Activated gamma-delta T cell treated with Interleukin-2 at 50 U/mL for 16 hours (primary cell): Measurements from ENCODE around the gene VEZT.

ENCODE experiments used
- DNase-seq: peaks from one replicate; pipeline ENCODE4 v3.0.0-alpha.2; 2020

VEZT gene

DNA sequence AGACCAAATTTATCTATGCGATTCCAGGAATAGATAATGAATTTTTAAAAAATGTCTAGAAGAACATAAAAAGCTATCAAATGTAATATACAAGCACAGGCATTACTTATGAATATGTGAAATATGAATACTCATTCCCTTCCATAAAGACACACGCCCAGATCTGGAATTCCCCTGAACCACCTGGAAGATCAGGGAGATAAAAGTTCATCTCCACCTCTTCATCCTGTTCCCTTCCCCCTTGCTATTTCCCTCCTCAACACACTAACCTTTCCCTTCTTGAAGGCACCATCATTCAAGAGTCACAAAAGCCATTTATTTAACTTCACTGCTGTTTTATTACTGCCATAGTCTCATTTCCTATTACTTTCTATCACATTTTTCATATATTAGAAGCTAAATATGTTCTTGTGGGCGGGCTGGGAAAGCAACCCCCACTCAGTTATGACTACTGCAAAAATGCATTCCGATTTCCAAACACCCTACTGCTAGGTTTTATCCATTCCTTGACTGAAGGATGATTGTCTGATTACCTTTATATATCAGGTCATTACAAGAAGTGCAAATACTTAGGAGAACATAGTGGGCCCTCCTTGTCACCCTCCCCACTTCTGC, 16.4 kb upstream of the VEZT start:
- DNase-seq = no peak

DNA sequence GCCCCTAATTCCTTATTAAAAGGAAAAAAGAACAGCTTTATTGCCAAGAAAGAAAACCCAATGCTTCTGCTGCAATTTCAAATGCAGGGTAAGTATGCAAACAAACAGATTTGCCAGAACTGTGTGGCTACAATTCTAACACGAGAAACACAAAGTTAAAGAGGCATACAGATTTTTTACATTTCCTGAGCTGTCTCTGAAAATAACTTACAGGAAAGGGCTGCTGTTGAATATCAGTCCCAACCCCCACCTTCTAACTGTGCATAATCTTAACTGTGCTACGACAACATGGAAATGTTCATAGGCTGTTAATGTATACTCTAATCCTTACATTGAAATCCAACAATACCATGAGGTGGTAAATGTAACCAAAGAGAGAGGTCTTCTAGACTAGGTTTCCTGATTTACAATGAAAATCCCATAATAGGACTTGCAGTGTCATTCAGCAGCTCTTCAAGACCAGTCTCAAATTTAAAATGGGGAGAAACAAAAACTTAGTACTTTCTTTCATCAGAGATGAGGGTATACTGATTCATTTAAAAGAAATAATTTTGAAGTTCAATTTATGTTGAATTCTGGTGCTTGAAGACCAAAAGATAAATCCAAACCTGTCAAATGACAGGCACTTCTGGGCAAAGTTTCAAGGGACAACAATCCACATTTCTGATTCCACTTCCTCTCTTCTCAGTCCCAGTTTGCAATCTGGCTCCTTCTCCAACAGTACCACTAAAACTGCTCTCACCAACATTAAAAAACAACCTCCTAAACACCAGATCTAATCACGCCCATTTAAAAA, 14.7 kb upstream of the VEZT start:
- no peak for DNase-seq

DNA sequence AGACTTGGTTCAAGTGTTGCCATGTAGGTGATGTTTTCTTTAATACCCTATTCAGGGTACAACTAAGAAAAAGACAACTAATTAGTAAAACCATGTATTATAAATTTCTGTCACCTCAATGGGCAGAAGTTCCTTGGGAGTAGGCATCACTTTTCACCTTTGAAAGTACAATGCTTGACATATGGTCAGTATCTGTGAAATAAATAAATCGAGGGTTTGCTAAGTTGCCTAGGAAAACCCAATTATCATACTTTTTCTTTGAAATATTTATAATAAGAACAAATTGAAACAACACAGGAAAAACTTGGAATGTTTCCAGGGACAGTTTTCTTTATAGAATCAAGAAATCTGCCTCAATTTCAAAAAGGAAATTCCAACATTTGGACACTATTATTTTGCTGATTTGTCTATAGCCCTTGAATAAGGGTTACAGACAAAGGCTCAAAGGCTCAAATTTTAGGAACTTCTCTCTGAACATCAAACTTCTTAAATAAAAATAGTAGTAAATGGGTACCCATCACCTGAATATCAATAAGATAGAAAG, 14.0 kb upstream of the VEZT start:
- no peak for DNase-seq

DNA sequence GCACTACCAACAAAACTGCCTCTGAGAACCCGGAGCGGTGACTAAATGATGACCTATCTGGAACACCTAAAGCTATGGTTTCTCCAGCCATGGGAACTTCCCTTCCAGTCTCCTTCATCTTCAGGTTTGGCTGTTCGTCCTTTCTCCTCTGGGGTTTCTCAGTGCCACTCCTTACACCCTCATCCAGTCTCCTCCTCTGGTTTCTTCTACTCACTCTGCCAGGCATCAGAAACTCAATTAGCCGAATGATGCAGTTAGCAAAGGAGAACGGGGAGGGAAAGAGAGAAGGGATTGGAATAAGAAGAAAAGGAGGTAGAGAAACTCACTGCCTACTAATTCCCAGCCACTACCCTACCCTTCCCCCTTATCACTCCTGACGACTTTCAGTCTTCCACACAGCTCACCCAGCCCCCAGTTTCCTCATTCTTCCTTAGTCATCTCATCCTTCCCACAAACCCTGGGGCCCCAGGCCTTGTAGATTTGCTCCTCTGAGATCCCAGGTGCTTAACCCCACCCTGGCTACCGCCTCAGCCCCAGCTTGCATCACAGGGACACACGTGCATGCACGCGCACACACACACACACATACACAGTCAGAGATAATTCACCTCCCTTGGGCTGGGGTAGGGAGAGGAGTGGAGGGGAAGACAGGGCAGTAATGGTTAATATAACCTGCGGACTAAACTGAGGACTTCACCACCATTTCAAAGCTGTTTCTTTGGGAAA, 13.3 kb upstream of the VEZT start:
- no peak for DNase-seq

DNA sequence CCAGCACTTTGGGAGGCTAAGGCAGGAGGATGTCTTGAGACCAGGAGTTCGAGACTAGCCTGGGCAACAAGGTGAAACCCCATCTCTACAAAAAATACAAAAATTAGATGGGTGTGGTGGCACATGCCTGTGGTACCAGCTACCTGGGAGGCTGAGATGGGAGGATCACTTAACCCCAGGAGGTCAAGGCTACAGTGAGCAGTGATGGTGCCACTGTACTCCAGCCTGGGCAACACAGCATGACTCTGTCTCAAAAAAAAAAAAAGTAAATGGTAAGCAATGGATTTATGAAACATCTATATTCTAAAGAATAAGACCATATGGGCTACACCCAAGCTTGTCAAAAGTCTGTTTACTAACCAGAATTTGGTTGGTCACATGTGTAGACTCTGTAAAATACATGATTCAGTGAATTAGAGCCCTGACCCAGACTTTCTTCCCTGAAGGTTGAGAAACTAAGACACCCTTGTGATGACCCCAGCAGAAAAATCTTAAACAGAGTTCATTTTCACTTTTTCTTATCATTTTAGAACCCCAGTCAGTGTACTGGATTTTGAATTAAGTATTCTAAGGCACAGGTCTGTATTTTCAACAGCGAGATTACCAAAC, 12.5 kb upstream of the VEZT start:
- no peak for DNase-seq

DNA sequence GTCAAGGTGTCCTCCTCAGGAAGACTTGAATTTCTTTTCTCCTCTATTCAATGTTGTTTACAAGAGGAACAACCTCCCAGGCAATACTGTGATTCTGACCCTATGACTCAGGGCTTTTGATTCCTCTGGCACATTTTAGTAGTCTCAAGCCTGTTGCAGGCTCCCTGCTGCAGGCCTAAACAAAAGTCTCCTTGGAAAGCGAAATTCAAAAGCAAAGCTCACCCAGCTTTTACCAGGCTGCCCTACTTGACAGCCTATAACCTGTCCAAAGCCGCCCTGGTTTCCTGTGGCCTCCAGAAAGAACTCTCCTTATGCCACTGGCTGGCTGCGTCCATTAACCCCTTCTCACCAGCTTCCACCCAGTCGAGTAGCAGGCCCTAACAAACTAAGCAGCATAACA, 11.9 kb upstream of the VEZT start:
- DNase-seq = no peak

DNA sequence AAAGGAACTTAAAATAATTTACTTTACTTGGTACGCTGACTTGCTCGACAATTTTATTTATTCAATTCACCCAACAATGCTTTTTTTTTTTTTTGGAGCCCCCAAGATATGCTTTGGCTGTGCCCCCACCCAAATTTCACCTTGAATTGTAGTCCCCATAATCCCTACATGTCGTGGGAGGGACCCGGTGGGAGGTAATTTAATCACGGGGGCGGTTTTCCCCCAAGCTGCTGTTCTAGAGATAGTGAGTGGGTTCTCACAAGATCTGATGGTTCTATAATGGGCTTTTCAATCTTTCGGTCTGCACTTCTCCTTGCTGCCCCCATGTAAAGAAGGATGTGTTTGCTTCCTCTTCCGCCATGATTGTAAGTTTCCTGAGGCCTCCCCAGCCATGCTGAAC, 10.7 kb upstream of the VEZT start:
- no peak for DNase-seq

DNA sequence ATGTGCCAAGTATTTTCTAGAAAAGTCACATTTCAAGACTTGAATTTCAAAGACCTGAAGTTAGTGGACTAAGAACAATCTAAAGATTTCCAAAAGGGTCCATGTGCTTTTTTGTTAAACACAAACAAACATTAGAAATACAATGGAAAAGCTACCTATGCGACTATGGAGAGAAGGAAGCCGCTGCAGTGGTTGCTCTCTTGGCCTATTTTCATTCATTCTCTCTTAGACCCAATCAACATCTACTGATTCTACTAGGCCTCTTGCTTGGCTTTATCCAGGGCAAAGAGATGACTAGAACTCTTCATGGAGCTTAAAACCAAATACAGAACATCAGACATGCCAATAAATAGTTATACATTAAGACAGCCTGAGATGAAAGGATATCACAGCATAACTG, 10.2 kb upstream of the VEZT start:
- DNase-seq = no peak

DNA sequence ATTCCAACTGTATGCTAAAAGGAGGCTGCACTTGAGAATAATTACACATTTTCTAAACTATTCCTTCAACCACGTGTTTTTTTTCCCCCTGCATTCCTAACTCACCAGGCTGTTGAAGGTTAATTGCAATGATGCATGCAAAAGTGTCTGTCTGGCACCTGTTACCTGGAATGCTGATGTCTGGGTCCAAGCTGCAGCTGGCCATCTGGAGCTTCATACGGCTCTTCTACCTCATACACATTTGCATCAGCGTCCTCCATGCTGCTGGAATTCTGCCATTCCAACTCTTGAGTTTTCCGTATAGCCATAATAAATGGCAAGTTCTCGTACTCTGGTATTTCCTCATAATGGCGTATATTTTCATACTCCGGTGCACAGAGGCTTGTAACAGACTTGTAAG, 8.9 kb upstream of the VEZT start:
- no peak for DNase-seq

DNA sequence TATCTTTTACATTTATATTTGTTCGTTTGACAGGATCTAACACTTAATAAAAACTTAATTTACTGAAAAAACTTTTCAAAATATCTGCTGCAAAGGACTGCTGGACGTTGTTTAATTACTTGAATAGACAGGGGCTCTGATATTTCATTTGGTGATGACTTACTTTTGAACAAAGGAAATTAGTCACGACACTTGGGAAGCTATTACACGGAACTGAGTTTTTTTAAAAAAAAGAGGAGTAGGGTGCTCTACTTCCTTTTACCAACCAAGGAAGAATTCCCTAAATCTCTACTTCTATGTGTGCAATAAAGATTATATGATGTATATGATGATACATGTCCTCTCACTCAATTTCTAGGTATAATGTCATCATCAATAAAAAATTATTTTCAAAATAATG, 5.0 kb upstream of the VEZT start:
- no peak for DNase-seq

DNA sequence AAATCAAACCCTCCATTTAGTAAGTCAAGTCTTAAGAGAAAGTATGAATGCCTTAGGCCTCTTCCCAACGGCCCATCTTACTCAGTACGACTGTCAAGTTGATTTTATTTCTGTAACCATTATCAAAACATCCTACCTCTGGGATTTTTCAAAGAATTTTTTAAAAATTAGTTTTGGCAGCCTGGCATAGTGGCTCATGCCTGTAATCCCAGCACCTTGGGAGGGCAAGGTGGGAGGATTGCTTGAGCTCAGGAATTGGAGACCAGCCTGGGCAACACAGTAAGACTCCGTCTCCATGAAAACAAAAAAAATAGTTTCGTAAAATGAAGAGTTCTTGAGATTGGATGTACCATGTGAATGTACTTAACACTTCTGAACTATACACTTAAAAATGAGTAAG, 4.5 kb upstream of the VEZT start:
- DNase-seq = no peak

DNA sequence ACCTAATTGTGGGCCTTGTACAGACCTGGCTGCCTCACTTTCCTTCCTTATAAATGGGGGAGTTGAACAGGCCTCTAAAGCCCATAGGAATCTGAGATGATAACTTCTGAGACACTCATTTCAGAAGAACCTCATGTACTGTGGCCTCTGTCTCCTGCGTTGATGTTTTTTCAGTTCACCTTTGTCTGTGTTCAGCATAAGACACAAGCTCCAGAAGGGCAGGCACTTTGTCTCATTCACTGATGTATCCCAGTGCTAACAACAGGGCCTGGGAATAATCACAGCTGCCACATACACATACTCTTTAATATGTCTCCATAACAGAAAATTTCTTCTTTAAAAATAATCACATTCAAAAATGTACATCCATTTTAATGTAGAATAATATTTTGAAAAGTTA, 3.7 kb upstream of the VEZT start:
- no peak for DNase-seq

DNA sequence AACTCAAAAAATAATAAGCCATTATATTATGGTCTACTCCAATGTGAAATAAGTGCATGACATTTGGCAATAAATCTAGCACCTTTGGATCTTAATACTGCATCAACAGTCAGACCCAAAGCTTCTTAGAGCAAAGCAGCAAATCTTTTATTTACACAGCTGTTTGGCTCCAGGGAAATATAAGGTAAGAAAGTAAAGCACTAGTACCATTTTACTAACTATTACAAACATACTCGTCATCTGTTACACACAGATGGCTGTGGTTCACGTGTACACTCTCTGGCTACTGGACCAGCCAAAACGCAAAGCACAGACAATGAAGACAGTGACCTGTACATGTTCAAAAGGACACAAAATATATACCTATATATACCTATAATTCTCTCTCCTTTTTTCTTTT, 3.1 kb upstream of the VEZT start:
- DNase-seq = no peak

DNA sequence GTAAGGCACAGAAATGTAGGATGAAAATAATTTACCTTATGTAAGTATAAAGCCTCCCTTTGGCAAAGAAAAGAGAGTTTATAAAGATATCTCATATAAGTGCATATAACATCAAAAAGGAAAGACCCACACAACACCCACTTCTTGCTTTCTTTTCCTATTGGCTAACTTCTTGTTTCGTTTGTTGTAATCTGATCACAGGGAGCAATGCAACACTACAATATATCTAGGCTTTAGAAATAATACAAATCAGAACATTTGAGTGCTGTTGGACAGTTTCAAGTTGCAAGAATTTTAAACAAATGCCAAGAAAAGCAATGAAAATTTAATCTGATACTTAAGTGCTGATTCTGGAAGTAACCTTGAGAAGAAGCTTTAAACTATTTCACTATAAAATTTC, 1.7 kb upstream of the VEZT start:
- no peak for DNase-seq

DNA sequence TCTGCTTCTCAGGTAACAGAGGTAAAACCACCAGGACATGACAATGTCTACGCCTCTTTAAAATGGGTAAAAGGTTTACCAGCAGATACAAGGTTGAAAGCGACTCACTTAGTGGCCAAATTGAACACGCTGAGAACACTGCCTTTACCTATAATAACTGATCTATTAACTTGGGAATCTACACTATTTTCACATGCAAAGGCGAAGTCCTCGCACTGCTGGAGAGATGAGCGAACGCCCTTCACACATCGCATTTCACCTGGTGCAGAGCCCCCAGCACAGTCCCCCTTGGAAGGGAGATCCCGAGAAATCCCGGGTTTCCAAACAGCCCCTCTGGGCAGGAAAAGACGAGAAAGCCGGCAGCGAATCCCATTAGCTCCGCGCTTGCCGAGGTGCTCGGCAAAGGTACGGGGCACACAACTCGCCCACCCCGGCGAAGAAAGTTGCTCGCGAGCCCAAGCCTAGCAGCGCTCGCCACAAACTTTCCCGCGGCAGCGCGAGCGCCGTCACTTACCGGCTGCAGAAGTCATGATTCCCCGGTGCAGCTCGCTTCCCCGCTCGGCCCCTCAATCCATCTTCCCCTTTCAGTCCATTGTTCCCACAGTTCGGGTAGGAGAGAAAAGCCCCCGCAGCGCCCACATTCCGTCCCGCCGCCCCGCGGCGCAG, 763 bp upstream of the VEZT start:
- DNase-seq = no peak

DNA sequence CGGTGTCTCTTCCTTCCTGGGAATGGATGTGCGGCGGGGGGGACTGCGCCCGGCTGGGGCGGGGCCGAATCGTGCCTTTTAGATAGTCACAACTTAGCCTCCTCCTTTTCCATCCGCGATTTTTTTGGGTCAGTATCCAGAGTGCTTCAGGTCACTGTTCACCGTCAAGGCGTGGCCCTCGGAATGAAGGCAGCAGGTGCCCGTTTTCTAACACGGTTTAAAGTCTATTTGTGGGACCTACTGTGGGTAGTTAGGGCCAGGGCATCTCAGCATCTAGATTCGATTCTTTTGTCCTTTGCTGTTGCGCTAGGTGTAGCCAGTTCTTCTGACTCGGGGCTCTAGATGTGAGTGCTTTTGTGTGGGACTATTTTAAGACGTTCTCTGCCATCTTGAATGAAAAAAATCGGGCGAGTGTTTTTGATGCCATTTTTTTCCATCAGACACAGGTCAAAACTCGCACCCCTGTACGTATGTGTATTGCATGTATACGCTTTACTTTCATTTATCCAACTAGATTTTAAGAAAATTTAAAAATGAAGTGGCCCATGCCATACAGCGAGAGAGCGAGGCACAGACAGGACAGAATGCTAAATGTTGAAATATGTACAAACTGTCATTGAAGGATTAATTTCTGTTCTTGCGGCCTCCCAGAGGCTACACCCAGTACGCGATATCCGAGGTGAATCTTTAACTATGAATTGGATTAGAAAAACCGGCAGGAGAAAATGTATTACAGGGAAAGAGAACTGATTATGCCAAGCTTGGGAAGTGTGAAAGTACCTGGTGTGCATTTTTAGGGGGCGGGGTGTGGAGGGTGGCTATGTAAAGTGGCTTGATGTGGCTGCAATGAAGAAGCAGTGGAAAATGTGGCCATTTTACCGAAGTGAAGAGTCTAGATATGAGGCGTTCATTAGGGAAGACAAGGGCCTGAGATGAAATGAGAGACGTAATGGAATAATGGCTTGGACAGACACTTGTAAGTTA, 835 bp downstream of the VEZT start:
- peak; percentile 18 for DNase-seq

DNA sequence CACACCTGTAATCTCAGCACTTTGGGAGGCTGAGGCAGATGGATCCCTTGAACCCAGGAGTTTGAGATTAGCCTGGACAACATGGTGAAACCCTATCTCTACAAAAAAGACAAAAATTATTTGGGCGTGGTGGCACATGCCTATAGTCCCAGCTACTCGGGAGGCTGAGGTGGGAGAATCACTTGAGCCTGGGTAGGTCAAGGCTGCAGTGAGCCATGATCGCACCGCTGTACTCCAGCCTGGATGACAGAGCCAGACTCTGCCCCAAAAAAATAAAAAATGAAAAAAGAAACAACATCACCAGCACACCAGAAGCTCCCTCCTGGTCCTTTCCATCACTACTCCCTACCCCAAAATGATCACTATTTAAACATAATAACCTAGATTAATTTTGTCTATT, 2.6 kb downstream of the VEZT start:
- no peak for DNase-seq

DNA sequence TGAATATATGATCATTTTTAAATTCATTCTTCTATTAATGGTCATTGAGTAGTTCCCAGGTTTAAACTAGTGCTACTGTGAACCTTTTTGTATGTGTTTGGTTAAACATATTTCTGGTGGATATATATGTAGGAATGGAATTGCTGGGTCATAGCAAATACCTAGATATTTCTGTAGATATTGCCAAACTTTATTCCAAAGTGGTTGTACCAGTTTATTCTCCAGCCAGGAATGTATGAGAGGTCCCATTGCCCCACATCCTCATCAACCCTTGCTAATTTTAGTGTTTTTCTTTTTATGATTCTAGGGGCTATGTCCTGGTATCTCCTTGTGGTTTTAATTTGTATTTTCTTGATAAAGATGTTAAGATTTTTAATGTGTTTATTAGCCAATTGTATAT, 3.1 kb downstream of the VEZT start:
- DNase-seq = no peak

DNA sequence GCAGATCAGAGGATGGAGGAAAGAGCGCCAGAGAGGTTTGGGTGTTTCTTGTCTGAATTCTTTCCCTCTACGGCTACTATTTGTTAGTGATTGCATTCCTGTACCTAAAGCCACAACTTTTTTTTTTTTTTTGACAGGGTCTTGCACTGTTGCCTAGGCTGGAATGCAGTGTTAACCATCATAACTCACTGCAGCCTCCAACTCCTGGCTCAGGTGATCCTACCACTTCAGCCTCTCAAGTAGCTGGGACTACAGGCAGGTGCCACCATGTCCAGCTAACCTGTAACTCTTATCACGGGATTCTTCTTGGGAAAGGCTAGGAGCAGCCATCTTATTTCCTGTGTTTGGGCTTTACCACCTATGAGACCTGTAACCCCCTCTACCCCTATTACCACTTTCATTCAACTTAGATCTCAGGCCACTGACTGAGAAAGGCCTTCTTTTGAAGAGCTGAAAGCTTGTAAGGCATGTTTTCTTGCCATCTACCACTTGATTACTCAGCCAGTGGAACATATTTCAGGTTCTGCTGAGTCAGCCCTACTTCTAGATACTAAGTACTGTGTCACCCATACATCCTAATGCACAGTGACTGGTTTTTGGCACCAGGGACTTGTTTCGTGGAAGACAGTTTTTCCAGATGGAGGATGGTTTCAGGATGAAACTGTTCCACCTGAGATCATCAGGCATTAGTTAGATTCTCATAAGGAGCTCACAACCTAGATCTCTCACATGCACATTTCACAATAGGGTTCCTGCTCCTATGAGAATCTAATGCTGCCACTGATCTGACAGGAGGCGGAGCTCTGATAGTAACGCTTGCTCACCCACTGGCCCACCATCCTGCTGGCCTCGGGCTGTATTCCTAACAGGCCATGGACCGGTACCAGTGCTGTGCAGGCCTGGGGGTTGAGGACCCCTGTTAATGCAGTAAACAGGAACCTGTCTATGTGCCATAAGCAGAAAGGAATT, 6.9 kb downstream of the VEZT start:
- no peak for DNase-seq

DNA sequence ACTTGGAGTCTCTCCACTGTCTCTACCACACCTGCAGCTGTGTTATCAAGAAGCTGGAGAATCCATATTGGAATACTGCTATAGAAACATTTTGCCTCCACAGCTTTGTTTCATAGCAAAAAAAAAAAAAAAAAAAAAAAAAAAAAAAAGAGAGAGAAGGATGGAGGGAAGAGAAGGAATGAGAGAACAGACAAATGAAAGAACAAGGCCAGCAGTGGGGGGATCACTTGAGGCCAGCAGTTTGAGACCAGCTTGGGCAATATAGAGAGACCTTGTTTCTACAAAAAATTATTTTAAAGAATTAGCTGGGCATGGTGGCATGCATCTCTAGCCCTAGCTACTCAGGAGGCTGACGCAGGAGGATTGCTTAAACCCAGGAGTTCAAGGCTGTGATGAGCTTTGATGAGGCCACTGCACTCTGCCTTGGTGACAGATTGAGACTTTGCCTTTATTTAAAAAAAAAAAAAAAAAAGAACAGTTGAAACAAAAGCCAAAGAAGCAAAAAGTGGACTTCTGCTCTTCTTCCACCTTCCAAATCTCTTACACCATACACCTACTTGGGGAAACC, 8.1 kb downstream of the VEZT start:
- DNase-seq = no peak
